HEK293T (cell line): ENCODE measurements around the gene RAB15.

Experiments
- NFRKB ChIP-seq: fragments of 450-650 bp; IDR thresholded peaks from 2 replicates; pipeline ENCODE4 v1.6.1; 2016; ENCODE audit warnings: mild to moderate bottlenecking, moderate library complexity
- SUZ12 ChIP-seq: fragments of 450-650 bp; IDR thresholded peaks from 2 replicates; pipeline ENCODE4 v1.6.1; 2016; ENCODE audit warnings: mild to moderate bottlenecking

DNA sequence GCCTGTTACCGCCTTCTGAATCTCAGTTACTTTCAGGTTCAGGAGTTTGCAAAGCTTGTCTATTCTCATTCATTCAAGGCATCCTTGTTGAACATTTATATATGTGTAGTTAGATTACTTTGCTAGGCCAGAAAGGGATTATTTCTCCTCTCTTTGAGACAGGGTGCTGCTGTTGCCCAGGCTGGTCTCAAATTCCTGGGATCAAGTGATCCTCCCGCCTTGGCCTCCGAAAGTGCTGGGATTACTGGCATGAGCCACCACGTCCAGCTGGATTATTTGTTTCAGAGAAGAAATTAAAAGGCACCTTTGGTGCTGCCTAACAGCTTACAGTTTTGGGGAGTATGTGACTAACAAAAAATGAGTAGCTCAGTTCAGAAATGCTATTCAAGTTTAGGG lies 57.1 kb downstream of the RAB15 start:
- no peak for TF ChIP-seq SUZ12
- TF ChIP-seq NFRKB = no peak
